GM12878 (cell line): Measurements from ENCODE around the gene FOXO1. TPM values are rescaled to one million over a fixed set of nuclear protein-coding genes. Genes with fewer than 3 reads are reported as not detected.

ENCODE experiments used
- BCL11A ChIP-seq: IDR thresholded peaks from 2 replicates; pipeline ENCODE4 v1.6.1; 2011; ENCODE audit warnings: low read depth, low read length
- BHLHE40 ChIP-seq, 2 experiments: fragments of 450-650 bp in 1 of 2; IDR thresholded peaks; 2 replicates each; pipeline ENCODE4 v1.6.1; 2011 to 2017; ENCODE audit warnings: low read depth in 2 of 2, borderline replicate concordance in 1 of 2, improper control_type of control experiment in 1 of 2, low read length in 1 of 2, mild to moderate bottlenecking in 1 of 2
- BRCA1 ChIP-seq: IDR thresholded peaks from 2 replicates; pipeline ENCODE4 v1.6.1; 2011; ENCODE audit warnings: low read depth, low read length, improper control_type of control experiment
- CHD4 ChIP-seq: fragments of 200-600 bp; sonication (generic); IDR thresholded peaks from 2 replicates; pipeline ENCODE4 v1.6.1; 2016; ENCODE audit warnings: mild to moderate bottlenecking
- EGR1 ChIP-seq, 2 experiments: IDR thresholded peaks; 1 replicate in 1 of 2; 2 replicates in 1 of 2; pipeline ENCODE4 v1.6.1; 2011 to 2012; ENCODE audit warnings: low read depth in 2 of 2, low read length in 2 of 2, borderline replicate concordance in 1 of 2, mild to moderate bottlenecking in 1 of 2, moderate library complexity in 1 of 2
- IKZF2 ChIP-seq, 2 experiments: fragments of 450-650 bp; IDR thresholded peaks; 2 replicates each; pipeline ENCODE4 v1.6.1; 2017; ENCODE audit warnings: mild to moderate bottlenecking in 2 of 2, moderate library complexity in 2 of 2
- JUND ChIP-seq: IDR thresholded peaks from 2 replicates; pipeline ENCODE4 v1.6.1; 2012; ENCODE audit warnings: low read depth, mild to moderate bottlenecking, low read length, improper control_type of control experiment, moderate library complexity
- LARP7 ChIP-seq: fragments of 450-650 bp; IDR thresholded peaks from 2 replicates; pipeline ENCODE4 v1.6.1; 2017; ENCODE audit warnings: mild to moderate bottlenecking
- NBN ChIP-seq: fragments of 450-650 bp; IDR thresholded peaks from 2 replicates; pipeline ENCODE4 v1.6.1; 2016
- POU2F2 ChIP-seq: IDR thresholded peaks from 3 replicates; pipeline ENCODE4 v1.6.1; 2011; ENCODE audit warnings: low read depth, mild to moderate bottlenecking, low read length, borderline replicate concordance
- RUNX3 ChIP-seq: IDR thresholded peaks from 2 replicates; pipeline ENCODE4 v1.6.1; 2012; ENCODE audit warnings: low read length, inconsistent platforms
- SMAD1 ChIP-seq: fragments of 450-650 bp; IDR thresholded peaks from 2 replicates; pipeline ENCODE4 v1.6.1; 2018; ENCODE audit warnings: mild to moderate bottlenecking, low read depth; ENCODE audit not compliant: partially characterized antibody
- SMARCA5 ChIP-seq: fragments of 450-650 bp; IDR thresholded peaks from 2 replicates; pipeline ENCODE4 v1.6.1; 2017; ENCODE audit warnings: mild to moderate bottlenecking
- STAT1 ChIP-seq: fragments of 450-650 bp; conservative IDR thresholded peaks from 2 replicates; pipeline ENCODE4 v1.6.1; 2014; ENCODE audit warnings: antibody characterized with exemption, mild to moderate bottlenecking
- TBL1XR1 ChIP-seq: IDR thresholded peaks from 2 replicates; pipeline ENCODE4 v1.6.1; 2012; ENCODE audit warnings: low read depth, low read length, improper control_type of control experiment
- TCF3 ChIP-seq: IDR thresholded peaks from 2 replicates; pipeline ENCODE4 v1.6.1; 2012; ENCODE audit warnings: low read depth, mild to moderate bottlenecking, low read length, borderline replicate concordance; ENCODE audit not compliant: insufficient read depth
- YBX1 ChIP-seq: fragments of 450-650 bp; IDR thresholded peaks from 2 replicates; pipeline ENCODE4 v1.6.1; 2016; ENCODE audit warnings: antibody characterized with exemption
- ZNF622 ChIP-seq: fragments of 450-650 bp; IDR thresholded peaks from 2 replicates; pipeline ENCODE4 v1.6.1; 2017; ENCODE audit warnings: mild to moderate bottlenecking, inconsistent platforms
- ZSCAN29 ChIP-seq: fragments of 450-650 bp; IDR thresholded peaks from 2 replicates; pipeline ENCODE4 v1.6.1; 2017; ENCODE audit warnings: mild to moderate bottlenecking, moderate library complexity
- polyA plus RNA-seq, 11 experiments: library from polyadenylated mRNA; depleted of rRNA in 4 of 11; unstranded in 6 of 11; stranded (reverse) in 5 of 11; fragments of >200 nt; fragmentation: Nextera tagmentation in 4 of 11; fragmentation: Illumina TruSeq in 1 of 11; extraction: Ambion mirVana in 4 of 11; extraction: Trizol in 1 of 11; gene quantifications; 1 replicate in 1 of 11; 2 replicates in 10 of 11; pipeline versions ENCODE4 v1.2.1 to v1.2.3, GENCODE V29; 2011 to 2016; ENCODE audit warnings: inconsistent platforms in 2 of 11, missing spikeins in 2 of 11, low read depth in 1 of 11
- total RNA-seq, 4 experiments: library from RNA; depleted of rRNA in 3 of 4; stranded (reverse); fragments of >200 nt in 3 of 4; fragmentation: Illumina TruSeq in 1 of 4; extraction: Trizol in 1 of 4; gene quantifications; 2 replicates each; pipeline versions ENCODE4 v1.2.1 to v1.2.3, GENCODE V29; 2013 to 2021
- TF ChIP-seq, protein P1 (sequence below): IDR thresholded peaks from 2 replicates; pipeline ENCODE4 v1.6.1; 2012; ENCODE audit warnings: low read depth, low read length, improper control_type of control experiment
- TF ChIP-seq, protein P2 (sequence below): IDR thresholded peaks from 2 replicates; pipeline ENCODE4 v1.6.1; 2011; ENCODE audit warnings: low read depth, low read length, improper control_type of control experiment, borderline replicate concordance
- TF ChIP-seq, protein P3 (sequence below): fragments of 450-650 bp; IDR thresholded peaks from 2 replicates; pipeline ENCODE4 v1.6.1; 2016; ENCODE audit warnings: mild to moderate bottlenecking
- TF ChIP-seq, protein P4 (sequence below): fragments of 450-650 bp; IDR thresholded peaks from 2 replicates; pipeline ENCODE4 v1.6.1; 2017; ENCODE audit warnings: low read depth, mild to moderate bottlenecking, moderate library complexity
- TF ChIP-seq, protein P5 (sequence below): fragments of 450-650 bp; IDR thresholded peaks from 2 replicates; pipeline ENCODE4 v1.6.1; 2017; ENCODE audit warnings: borderline replicate concordance
- TF ChIP-seq, protein P6 (sequence below): fragments of 450-650 bp; IDR thresholded peaks from 2 replicates; pipeline ENCODE4 v1.6.1; 2016; ENCODE audit warnings: mild to moderate bottlenecking

Gene FOXO1
- total and polyA plus RNA-seq, 10 of the 15 experiments (the other 5 are each of a cell fraction or from before 2014, with no cell fraction given), result 0.58 to 8.3 (median 0.88) TPM

DNA sequence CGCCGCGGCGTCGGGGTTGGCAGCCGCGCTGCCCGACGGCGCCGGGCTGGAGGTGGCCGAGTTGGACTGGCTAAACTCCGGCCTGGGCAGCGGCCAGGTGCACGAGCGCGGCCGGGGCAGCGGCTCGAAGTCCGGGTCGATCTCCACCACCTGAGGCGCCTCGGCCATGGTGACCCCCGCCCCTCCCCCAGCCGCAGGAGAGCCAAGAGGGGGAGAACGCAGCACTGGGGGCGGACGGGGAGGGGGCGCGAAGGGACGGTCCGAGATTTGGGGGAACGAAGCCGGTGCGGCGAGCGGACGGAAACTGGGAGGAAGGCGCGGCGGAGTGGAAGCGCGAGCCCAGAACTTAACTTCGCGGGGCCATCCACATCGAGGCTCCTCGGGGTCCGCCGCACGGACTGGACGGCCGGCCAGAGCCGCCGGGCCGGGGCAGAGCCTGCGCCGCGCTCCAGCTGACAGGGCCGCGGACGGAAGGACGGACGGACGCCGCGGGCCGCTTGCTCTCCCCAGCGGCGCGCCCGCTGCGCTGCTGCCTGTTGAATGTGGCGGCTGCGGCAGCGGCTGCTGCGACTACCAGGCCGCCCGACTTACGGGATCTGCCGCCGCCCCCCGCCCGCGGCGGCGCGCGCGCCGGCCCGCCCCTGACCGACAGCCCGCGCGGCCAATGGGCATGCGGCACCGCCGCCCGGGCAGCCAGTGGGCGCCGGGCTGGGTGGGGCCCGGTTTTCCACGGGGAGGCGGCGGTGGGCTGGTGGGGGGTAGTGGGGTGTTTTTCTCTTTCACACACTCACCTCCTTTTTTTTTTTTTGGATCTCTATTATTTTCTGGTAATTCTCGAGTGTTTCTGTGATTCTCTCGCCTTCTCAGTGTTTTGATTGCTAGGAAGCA, at the start of gene FOXO1 (continued):
- TF ChIP-seq BHLHE40 (IDR thresholded peaks at IDR 0.05; ENCODE audit: borderline replicate concordance in 1 of 2, low read depth in 2 of 2, low read length in 1 of 2) (peak in 1 of 2 experiments; percentile 50; a peak in 2 of 4 replicates), POU2F2 (peak; percentile 67; the same call in 2 of the 3 replicates), BRCA1 (no peak), SMAD1 (no peak), TBL1XR1 (no peak), BCL11A (no peak), TCF3 (no peak), NBN (no peak), STAT1 (no peak), ZNF622 (no peak), IKZF2 (IDR thresholded peaks at IDR 0.05) (no peak), JUND (no peak), ZSCAN29 (0 out of 2 replicates have a peak, but pooled peaks have one; percentile 34), RUNX3 (0 out of 2 replicates have a peak, but pooled peaks have one; percentile 25), LARP7 (peak; percentile 85), EGR1 (IDR thresholded peaks at IDR 0.05; ENCODE audit: borderline replicate concordance in 1 of 2, low read depth in 2 of 2, low read length in 2 of 2) (no peak), CHD4 (no peak), YBX1 (no peak), SMARCA5 (peak; percentile 38; the same call in 1 of the 2 replicates)
- TF ChIP-seq, protein P1, sequence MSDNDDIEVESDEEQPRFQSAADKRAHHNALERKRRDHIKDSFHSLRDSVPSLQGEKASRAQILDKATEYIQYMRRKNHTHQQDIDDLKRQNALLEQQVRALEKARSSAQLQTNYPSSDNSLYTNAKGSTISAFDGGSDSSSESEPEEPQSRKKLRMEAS, result no peak; the same call in 1 of the 2 replicates
- TF ChIP-seq, protein P2, sequence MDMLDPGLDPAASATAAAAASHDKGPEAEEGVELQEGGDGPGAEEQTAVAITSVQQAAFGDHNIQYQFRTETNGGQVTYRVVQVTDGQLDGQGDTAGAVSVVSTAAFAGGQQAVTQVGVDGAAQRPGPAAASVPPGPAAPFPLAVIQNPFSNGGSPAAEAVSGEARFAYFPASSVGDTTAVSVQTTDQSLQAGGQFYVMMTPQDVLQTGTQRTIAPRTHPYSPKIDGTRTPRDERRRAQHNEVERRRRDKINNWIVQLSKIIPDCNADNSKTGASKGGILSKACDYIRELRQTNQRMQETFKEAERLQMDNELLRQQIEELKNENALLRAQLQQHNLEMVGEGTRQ, result no peak
- TF ChIP-seq, protein P3, sequence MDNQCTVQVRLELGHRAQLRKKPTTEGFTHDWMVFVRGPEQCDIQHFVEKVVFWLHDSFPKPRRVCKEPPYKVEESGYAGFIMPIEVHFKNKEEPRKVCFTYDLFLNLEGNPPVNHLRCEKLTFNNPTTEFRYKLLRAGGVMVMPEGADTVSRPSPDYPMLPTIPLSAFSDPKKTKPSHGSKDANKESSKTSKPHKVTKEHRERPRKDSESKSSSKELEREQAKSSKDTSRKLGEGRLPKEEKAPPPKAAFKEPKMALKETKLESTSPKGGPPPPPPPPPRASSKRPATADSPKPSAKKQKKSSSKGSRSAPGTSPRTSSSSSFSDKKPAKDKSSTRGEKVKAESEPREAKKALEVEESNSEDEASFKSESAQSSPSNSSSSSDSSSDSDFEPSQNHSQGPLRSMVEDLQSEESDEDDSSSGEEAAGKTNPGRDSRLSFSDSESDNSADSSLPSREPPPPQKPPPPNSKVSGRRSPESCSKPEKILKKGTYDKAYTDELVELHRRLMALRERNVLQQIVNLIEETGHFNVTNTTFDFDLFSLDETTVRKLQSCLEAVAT, result no peak
- TF ChIP-seq, protein P4, sequence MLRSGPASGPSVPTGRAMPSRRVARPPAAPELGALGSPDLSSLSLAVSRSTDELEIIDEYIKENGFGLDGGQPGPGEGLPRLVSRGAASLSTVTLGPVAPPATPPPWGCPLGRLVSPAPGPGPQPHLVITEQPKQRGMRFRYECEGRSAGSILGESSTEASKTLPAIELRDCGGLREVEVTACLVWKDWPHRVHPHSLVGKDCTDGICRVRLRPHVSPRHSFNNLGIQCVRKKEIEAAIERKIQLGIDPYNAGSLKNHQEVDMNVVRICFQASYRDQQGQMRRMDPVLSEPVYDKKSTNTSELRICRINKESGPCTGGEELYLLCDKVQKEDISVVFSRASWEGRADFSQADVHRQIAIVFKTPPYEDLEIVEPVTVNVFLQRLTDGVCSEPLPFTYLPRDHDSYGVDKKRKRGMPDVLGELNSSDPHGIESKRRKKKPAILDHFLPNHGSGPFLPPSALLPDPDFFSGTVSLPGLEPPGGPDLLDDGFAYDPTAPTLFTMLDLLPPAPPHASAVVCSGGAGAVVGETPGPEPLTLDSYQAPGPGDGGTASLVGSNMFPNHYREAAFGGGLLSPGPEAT, result no peak
- TF ChIP-seq, protein P5, sequence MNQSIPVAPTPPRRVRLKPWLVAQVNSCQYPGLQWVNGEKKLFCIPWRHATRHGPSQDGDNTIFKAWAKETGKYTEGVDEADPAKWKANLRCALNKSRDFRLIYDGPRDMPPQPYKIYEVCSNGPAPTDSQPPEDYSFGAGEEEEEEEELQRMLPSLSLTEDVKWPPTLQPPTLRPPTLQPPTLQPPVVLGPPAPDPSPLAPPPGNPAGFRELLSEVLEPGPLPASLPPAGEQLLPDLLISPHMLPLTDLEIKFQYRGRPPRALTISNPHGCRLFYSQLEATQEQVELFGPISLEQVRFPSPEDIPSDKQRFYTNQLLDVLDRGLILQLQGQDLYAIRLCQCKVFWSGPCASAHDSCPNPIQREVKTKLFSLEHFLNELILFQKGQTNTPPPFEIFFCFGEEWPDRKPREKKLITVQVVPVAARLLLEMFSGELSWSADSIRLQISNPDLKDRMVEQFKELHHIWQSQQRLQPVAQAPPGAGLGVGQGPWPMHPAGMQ, result no peak
- TF ChIP-seq, protein P6, sequence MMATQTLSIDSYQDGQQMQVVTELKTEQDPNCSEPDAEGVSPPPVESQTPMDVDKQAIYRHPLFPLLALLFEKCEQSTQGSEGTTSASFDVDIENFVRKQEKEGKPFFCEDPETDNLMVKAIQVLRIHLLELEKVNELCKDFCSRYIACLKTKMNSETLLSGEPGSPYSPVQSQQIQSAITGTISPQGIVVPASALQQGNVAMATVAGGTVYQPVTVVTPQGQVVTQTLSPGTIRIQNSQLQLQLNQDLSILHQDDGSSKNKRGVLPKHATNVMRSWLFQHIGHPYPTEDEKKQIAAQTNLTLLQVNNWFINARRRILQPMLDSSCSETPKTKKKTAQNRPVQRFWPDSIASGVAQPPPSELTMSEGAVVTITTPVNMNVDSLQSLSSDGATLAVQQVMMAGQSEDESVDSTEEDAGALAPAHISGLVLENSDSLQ, result peak; percentile 92
